Mesenteric fat pad (tissue), 1 donor: ENCODE measurements around the gene NCOA7. TPM values are rescaled to one million over a fixed set of nuclear protein-coding genes. Genes with fewer than 3 reads are reported as not detected.
"Not testable (repeated sequence)": the region's sequence is repeated elsewhere in the genome, so short reads cannot be mapped to it uniquely, and the experiment has no call there.

Experiments used
- DNase-seq: peaks from one replicate; pipeline ENCODE4 v3.0.0-alpha.2; 2020; ENCODE audit warnings: low spot score
- total RNA-seq: library from RNA; stranded (reverse); fragmentation: NEBNext Ultra II Directional; extraction: Animal tissue kit (Norgen Biotek cat#: 25700); gene quantifications from one replicate; pipeline ENCODE4 v1.2.1, GENCODE V29; 2021
- donor health status: DM: yes; HTN: yes; CAD: no.

Gene NCOA7
- total RNA-seq, 1 donor from 2014 or later: 87.4 TPM

DNA sequence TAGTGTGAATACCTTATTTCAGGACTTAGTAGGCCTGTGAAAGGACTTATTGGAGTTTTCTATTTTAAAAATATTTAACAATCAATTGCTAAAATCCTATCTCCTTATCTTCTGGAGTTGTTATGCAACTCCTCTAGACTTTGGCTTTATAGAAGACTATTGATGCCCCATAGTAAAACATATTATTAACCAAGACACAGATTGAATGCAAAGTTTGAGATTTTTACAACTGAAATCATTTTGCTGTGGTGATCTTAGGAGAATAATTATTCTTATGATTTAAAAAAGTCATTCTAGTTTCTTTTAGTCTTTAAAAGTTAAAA is 36.9 kb upstream of the NCOA7 start:
- no peak for DNase-seq

GRCh38 chr6:125754566-125754965 is 36.2 kb upstream of the NCOA7 start:
- DNase-seq: no peak

DNA sequence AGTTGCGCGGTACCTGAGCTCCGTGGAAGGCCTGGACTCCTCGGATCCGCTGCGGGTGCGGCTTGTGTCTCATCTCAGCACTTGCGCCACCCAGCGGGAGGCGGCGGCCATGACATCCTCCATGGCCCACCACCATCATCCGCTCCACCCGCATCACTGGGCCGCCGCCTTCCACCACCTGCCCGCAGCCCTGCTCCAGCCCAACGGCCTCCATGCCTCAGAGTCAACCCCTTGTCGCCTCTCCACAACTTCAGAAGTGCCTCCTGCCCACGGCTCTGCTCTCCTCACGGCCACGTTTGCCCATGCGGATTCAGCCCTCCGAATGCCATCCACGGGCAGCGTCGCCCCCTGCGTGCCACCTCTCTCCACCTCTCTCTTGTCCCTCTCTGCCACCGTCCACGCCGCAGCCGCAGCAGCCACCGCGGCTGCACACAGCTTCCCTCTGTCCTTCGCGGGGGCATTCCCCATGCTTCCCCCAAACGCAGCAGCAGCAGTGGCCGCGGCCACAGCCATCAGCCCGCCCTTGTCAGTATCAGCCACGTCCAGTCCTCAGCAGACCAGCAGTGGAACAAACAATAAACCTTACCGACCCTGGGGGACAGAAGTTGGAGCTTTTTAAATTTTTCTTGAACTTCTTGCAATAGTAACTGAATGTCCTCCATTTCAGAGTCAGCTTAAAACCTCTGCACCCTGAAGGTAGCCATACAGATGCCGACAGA is 31.4 kb upstream of the NCOA7 start:
- DNase-seq: no peak

DNA sequence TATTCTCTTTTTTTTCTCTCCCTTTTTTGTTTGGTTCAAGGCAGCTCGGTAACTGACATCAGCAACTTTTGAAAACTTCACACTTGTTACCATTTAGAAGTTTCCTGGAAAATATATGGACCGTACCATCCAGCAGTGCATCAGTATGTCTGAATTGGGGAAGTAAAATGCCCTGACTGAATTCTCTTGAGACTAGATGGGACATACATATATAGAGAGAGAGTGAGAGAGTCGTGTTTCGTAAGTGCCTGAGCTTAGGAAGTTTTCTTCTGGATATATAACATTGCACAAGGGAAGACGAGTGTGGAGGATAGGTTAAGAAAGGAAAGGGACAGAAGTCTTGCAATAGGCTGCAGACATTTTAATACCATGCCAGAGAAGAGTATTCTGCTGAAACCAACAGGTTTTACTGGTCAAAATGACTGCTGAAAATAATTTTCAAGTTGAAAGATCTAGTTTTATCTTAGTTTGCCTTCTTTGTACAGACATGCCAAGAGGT is 30.8 kb upstream of the NCOA7 start:
- no peak for DNase-seq

GRCh38 chr6:125764121-125764671 is 26.6 kb upstream of the NCOA7 start:
- DNase-seq: no peak

DNA sequence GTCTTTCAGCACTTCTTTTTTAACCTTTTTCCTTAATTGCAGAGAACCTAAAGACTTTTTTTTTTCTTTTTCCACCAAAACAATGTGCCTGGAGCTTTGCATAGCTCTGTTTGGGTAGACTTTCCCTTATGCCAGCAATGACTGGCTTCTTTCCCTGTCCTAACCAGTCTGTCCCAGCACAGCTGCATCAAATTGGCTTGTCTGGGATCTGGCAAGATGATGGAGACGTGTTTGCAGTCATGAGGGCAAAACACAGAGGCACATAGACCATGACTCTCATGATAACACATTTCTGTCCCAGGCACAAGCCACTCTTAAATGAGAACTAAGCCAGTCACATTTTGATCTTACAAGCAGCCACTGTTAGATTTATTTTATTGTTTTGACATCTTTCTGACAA is 24.8 kb upstream of the NCOA7 start:
- DNase-seq: no peak

- no peak for DNase-seq
Observed at GRCh38 chr6:125766641-125767040, 24.1 kb upstream of the NCOA7 start.

- no peak for DNase-seq
Observed at GRCh38 chr6:125769147-125769783, 21.5 kb upstream of the NCOA7 start.

GRCh38 chr6:125773387-125774341 is 17.1 kb upstream of the NCOA7 start:
- DNase-seq: no peak

- not testable (repeated sequence) for DNase-seq
Observed at GRCh38 chr6:125776107-125776826, 14.5 kb upstream of the NCOA7 start.

DNA sequence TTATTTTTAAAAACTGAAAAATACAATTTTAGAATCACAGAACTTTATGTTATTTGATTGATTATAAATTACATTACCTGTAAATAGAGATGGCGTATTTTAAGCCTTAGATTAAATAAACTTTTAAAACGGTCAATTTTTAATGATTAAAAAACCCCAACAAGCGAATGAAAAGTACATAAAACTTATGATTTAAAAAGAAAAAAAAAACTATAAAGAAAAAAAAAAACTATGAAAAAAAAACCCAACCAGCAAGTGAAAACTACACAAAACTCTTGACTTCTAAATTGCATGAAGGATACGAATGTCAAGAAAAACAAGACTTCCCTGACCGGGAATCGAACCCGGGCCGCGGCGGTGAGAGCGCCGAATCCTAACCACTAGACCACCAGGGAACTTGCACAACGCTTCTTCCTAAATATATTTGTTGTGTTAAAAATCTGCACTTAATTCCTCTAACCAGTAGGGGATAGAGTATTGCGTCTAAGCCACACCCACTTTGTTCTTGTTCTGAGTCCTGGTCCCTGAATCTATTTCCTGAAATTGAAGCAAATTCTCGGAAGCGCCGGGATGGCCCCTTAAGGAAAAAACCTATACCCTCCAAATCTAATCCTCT is 10.7 kb upstream of the NCOA7 start:
- peak; percentile 93 for DNase-seq

DNA sequence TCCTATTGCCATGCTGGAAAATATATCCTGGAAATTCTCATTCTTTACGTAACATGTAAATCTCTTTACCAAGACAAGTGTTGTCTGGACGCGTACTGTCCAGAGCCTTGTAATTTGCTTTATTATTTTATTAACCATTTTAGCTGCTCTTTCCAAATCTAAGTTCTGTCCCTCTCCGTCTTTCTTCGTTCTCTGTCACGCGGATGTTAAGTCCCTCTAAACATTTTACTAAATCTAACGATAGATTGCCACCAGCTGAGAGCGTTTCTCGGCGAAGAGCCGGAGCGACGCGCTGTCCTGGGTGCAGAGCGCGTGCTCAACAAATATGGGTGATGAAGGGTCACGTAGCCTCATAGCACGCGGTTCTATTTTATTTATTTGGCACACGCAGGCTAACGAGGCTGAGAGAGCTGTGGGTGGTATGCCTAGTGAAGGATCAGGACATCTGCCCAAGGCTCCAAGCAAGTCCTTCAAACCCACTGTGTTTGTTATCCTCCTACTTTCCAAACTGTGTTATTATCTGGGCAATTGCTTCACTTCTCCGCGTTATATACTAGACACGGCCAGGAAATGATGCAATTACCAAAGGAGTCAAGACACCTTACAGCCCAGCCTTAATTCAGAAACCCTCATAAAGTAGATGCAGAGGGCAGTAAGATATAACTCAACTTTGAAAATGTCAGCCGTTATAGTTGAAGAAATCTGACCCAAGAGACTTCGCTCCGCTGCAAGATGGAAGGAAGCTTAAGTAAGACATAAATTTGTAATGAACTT is 10.0 kb upstream of the NCOA7 start:
- no peak for DNase-seq

DNA sequence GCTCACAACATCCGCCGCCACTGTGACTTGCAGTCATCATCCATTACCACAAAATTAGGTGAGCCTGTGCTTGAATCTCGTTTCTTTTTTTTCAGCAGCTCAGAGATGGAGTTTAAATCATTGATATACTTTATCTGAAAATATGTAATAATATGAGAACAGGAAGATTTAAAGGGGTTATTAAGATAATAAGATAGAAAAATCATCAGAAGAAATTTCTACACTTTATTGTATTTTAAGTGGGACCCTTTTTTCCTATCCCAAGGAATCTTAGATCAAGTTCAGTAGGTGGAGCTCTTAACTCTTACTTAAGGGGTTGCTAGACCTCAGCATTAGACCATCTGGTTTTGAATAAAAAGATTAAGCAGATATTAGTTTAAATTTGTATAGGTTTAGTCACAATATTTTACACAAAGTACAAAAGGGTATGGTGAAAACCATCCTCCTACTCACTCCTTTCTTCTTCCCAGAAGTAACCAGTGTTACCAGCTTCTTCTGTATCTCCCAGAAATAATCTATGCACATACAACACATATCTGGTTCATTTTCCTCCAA is 9.4 kb upstream of the NCOA7 start:
- no peak for DNase-seq

DNA sequence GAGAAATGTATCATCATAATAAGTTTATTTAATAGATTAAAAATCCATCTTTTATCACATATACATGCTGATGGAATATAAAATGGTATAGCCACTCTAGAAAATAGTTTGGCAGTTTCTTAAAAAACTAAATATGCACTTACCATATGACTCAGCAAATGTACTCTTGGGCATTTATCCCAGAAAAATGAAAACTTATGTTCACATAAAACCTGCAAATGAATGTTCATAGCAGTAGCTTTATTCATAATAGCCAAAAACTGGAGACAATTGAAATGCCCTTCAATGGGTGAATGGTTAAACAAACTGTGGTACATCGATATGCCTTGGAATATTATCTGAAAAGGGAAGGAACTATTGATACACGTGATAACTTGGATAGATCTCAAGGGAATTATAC is 6.4 kb upstream of the NCOA7 start:
- DNase-seq: no peak

DNA sequence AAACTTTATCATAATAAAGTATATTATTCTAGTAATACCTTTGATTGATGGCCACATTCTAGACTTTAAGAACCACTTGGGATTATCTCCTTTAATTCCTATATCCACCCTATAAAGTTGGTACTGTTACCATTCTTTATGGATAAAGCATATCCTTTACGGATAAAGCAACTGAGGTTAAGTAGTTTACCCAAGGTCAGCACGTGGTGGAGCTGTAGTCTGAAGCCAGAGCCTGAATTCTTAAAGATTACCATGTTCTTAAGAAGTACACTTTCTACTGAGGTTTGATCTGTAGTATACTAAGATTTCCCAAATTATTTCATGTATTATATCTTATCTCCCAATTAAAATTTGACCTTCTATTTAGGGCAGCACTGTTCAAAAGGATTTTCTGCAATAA is 3.0 kb upstream of the NCOA7 start:
- DNase-seq: no peak

- DNase-seq: no peak
Observed at GRCh38 chr6:125789167-125789566, 1.6 kb upstream of the NCOA7 start.

- DNase-seq: no peak
Observed at GRCh38 chr6:125789576-125790357, 993 bp upstream of the NCOA7 start.

GRCh38 chr6:125791151-125791819 is 525 bp downstream of the NCOA7 start:
- no peak for DNase-seq
